ENCODE measurements around the gene RANBP17. TPM values are rescaled to one million over a fixed set of nuclear protein-coding genes. Genes with fewer than 3 reads are reported as not detected.

RANBP17 gene
- total and polyA plus RNA-seq, 7 experiments from 2014 or later = 3.0 TPM; not detected in 6

DNA sequence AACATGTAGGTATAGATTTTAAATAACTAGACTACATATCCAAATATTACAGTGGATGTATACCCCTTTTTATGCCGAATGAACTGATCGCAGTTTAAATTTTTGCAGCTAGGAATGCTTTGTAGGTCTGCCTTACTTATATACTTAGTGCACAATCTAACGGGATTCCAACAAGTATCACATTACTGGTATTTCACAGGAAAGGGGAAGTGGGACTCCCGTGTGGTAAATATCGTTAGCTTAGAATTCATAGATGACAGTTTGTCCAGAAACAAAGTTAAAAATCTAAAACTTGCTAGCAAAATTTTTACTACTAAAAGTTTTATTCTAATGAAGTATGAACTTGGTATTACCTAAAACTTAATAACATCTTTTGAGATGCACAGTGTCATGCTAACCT, 253.7 kb downstream of the RANBP17 start:
- Mint-ChIP-seq H3K9me3 (peaks cover 0 to 22% (median 10%) of the 10 kb centered on the region in 11 donors), H3K4me3 (no peak overlapping the region), H3K4me1 (no peaks in the 10 kb centered on the region), H3K27me3 (peaks cover 0 to 9% (median 0%) of the 10 kb centered on the region in 5 donors), H3K27ac (no peak overlapping the region), H3K36me3 (no peaks in the 10 kb centered on the region)
- ChIA-PET CTCF (no interaction called here), POLR2A (interaction anchor here (0.6 kb wide), 1 partner anchor 1679 kb away, joined by 3 read pairs; no protein-coding TSS in a partner anchor)
- Histone ChIP-seq H3K27me3 (ENCODE audit: control insufficient read depth in 2 of 2, insufficient read depth in 2 of 2, low read length in 2 of 2) (no peaks in the 10 kb centered on the region), H3K36me3 (ENCODE audit: control insufficient read depth in 2 of 3, insufficient read depth in 3 of 3, low read length in 3 of 3) (no peaks in the 10 kb centered on the region), H3K4me3 (ENCODE audit: low read length) (no peak overlapping the region), H3K27ac (ENCODE audit: low read depth, low read length) (no peak overlapping the region), H3K9me3 (ENCODE audit: control insufficient read depth in 2 of 3, low read length in 3 of 3) (no peaks in the 10 kb centered on the region), H3K4me1 (ENCODE audit: control insufficient read depth in 2 of 2, insufficient read depth in 2 of 2, low read length in 2 of 2) (no peaks in the 10 kb centered on the region)
- ATAC-seq (no peak), DNase-seq (no peak)
- intact Hi-C loops (cut with micrococcal nuclease) = no loop called here

GRCh38 chr5:171116719-171117118, 254.9 kb downstream of the RANBP17 start:
- H3K4me3 Mint-ChIP-seq = no peak overlapping the region
- H3K27ac ChIP-seq (ENCODE audit: low read depth, low read length) = no peak overlapping the region
- ATAC-seq (no peak), DNase-seq (no peak)
- no peak overlapping the region for H3K27ac Mint-ChIP-seq
- H3K4me3 ChIP-seq (ENCODE audit: low read length) = no peak overlapping the region
- POLR2A ChIA-PET = no interaction called here
- H3K9me3 ChIP-seq (ENCODE audit: control insufficient read depth in 2 of 3, low read length in 3 of 3) = no peaks in the 10 kb centered on the region
- peaks cover 0 to 9% (median 0%) of the 10 kb centered on the region in 5 donors for H3K27me3 Mint-ChIP-seq
- no peaks in the 10 kb centered on the region for H3K36me3 Mint-ChIP-seq
- H3K4me1 ChIP-seq (ENCODE audit: control insufficient read depth in 2 of 2, insufficient read depth in 2 of 2, low read length in 2 of 2) = no peaks in the 10 kb centered on the region
- H3K27me3 ChIP-seq (ENCODE audit: control insufficient read depth in 2 of 2, insufficient read depth in 2 of 2, low read length in 2 of 2) = no peaks in the 10 kb centered on the region
- H3K36me3 ChIP-seq (ENCODE audit: control insufficient read depth in 2 of 3, insufficient read depth in 3 of 3, low read length in 3 of 3) = no peaks in the 10 kb centered on the region
- H3K4me1 Mint-ChIP-seq = no peaks in the 10 kb centered on the region
- CTCF ChIA-PET = no interaction called here
- intact Hi-C loops (cut with micrococcal nuclease) = no loop called here
- peaks cover 0 to 25% (median 11%) of the 10 kb centered on the region in 11 donors for H3K9me3 Mint-ChIP-seq

GRCh38 chr5:171120986-171121622, 259.3 kb downstream of the RANBP17 start:
- CTCF ChIA-PET = no interaction called here
- no peaks in the 10 kb centered on the region for H3K27me3 ChIP-seq (ENCODE audit: control insufficient read depth in 2 of 2, insufficient read depth in 2 of 2, low read length in 2 of 2)
- Mint-ChIP-seq H3K36me3 (no peaks in the 10 kb centered on the region), H3K27ac (no peak overlapping the region), H3K4me1 (no peaks in the 10 kb centered on the region), H3K27me3 (peaks cover 0 to 11% (median 9%) of the 10 kb centered on the region in 5 donors), H3K4me3 (no peak overlapping the region), H3K9me3 (peaks cover 0 to 28% (median 11%) of the 10 kb centered on the region in 11 donors)
- no peak for ATAC-seq
- no peak overlapping the region for H3K27ac ChIP-seq (ENCODE audit: low read depth, low read length)
- no peak overlapping the region for H3K4me3 ChIP-seq (ENCODE audit: low read length)
- no peak for DNase-seq
- intact Hi-C loops (cut with micrococcal nuclease) = no loop called here
- POLR2A ChIA-PET = no interaction called here
- no peaks in the 10 kb centered on the region for H3K36me3 ChIP-seq (ENCODE audit: control insufficient read depth in 2 of 3, insufficient read depth in 3 of 3, low read length in 3 of 3)
- no peaks in the 10 kb centered on the region for H3K4me1 ChIP-seq (ENCODE audit: control insufficient read depth in 2 of 2, insufficient read depth in 2 of 2, low read length in 2 of 2)
- H3K9me3 ChIP-seq (ENCODE audit: control insufficient read depth in 2 of 3, low read length in 3 of 3) = no peaks in the 10 kb centered on the region

DNA sequence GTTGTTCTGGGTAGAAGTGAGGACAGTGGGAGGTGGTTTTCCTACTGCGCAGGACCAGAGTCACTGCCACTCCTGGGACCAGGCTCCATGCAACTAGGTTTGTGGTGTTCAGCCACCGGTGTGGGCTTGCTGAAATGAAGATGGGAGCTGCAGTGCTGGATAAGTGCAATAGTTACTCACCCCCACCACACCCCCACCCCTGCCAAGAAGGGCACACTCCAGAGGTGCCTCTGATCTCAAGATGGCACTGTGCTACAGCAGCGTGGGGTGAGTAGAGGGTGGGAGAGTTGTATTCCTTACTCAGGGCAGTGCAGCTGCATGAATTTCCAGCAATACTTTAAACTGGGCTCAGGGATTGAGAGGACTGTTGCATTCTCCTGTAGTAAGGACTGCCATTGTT, 259.8 kb downstream of the RANBP17 start:
- Histone ChIP-seq H3K4me1 (ENCODE audit: control insufficient read depth in 2 of 2, insufficient read depth in 2 of 2, low read length in 2 of 2) (no peaks in the 10 kb centered on the region), H3K9me3 (ENCODE audit: control insufficient read depth in 2 of 3, low read length in 3 of 3) (no peaks in the 10 kb centered on the region), H3K4me3 (ENCODE audit: low read length) (no peak overlapping the region), H3K27ac (ENCODE audit: low read depth, low read length) (no peak overlapping the region), H3K36me3 (ENCODE audit: control insufficient read depth in 2 of 3, insufficient read depth in 3 of 3, low read length in 3 of 3) (no peaks in the 10 kb centered on the region), H3K27me3 (ENCODE audit: control insufficient read depth in 2 of 2, insufficient read depth in 2 of 2, low read length in 2 of 2) (no peaks in the 10 kb centered on the region)
- Mint-ChIP-seq H3K4me3 (no peak overlapping the region), H3K4me1 (no peaks in the 10 kb centered on the region), H3K27me3 (peaks cover 0 to 11% (median 9%) of the 10 kb centered on the region in 5 donors), H3K9me3 (peaks cover 0 to 28% (median 11%) of the 10 kb centered on the region in 11 donors), H3K36me3 (no peaks in the 10 kb centered on the region), H3K27ac (no peak overlapping the region)
- no peak for DNase-seq
- intact Hi-C loops (cut with micrococcal nuclease) = no loop called here
- ChIA-PET POLR2A (no interaction called here), CTCF (no interaction called here)
- ATAC-seq = no peak

- CTCF ChIA-PET = no interaction called here
- H3K4me3 Mint-ChIP-seq = no peak overlapping the region
These were observed 260.6 kb downstream of the RANBP17 start for GRCh38 chr5:171122372-171122771.

GRCh38 chr5:171123417-171123816, 261.6 kb downstream of the RANBP17 start:
- Mint-ChIP-seq H3K4me1 (no peaks in the 10 kb centered on the region), H3K27ac (no peak overlapping the region), H3K36me3 (no peaks in the 10 kb centered on the region), H3K4me3 (no peak overlapping the region), H3K9me3 (peaks cover 0 to 25% (median 8%) of the 10 kb centered on the region in 11 donors), H3K27me3 (peaks cover 0 to 11% (median 5%) of the 10 kb centered on the region in 5 donors)
- no peak overlapping the region for H3K4me3 ChIP-seq (ENCODE audit: low read length)
- no peaks in the 10 kb centered on the region for H3K9me3 ChIP-seq (ENCODE audit: control insufficient read depth in 2 of 3, low read length in 3 of 3)
- H3K36me3 ChIP-seq (ENCODE audit: control insufficient read depth in 2 of 3, insufficient read depth in 3 of 3, low read length in 3 of 3) = no peaks in the 10 kb centered on the region
- POLR2A ChIA-PET = no interaction called here
- intact Hi-C loops (cut with micrococcal nuclease) = no loop called here
- no peak overlapping the region for H3K27ac ChIP-seq (ENCODE audit: low read depth, low read length)
- ATAC-seq = no peak
- H3K4me1 ChIP-seq (ENCODE audit: control insufficient read depth in 2 of 2, insufficient read depth in 2 of 2, low read length in 2 of 2) = no peaks in the 10 kb centered on the region
- CTCF ChIA-PET = no interaction called here
- H3K27me3 ChIP-seq (ENCODE audit: control insufficient read depth in 2 of 2, insufficient read depth in 2 of 2, low read length in 2 of 2) = no peaks in the 10 kb centered on the region
- DNase-seq = no peak

More at GRCh38 chr5:171122372-171122771, 260.6 kb downstream of the RANBP17 start:
- Mint-ChIP-seq H3K27me3 (peaks cover 0 to 11% (median 9%) of the 10 kb centered on the region in 5 donors), H3K36me3 (no peaks in the 10 kb centered on the region), H3K9me3 (peaks cover 0 to 28% (median 11%) of the 10 kb centered on the region in 11 donors), H3K27ac (no peak overlapping the region), H3K4me1 (no peaks in the 10 kb centered on the region)
- H3K4me1 ChIP-seq (ENCODE audit: control insufficient read depth in 2 of 2, insufficient read depth in 2 of 2, low read length in 2 of 2) = no peaks in the 10 kb centered on the region
- no peak overlapping the region for H3K27ac ChIP-seq (ENCODE audit: low read depth, low read length)
- no peak overlapping the region for H3K4me3 ChIP-seq (ENCODE audit: low read length)
- no peaks in the 10 kb centered on the region for H3K36me3 ChIP-seq (ENCODE audit: control insufficient read depth in 2 of 3, insufficient read depth in 3 of 3, low read length in 3 of 3)
- POLR2A ChIA-PET = no interaction called here
- H3K27me3 ChIP-seq (ENCODE audit: control insufficient read depth in 2 of 2, insufficient read depth in 2 of 2, low read length in 2 of 2) = no peaks in the 10 kb centered on the region
- intact Hi-C loops (cut with micrococcal nuclease) = no loop called here
- DNase-seq = no peak
- no peaks in the 10 kb centered on the region for H3K9me3 ChIP-seq (ENCODE audit: control insufficient read depth in 2 of 3, low read length in 3 of 3)
- no peak for ATAC-seq

DNA sequence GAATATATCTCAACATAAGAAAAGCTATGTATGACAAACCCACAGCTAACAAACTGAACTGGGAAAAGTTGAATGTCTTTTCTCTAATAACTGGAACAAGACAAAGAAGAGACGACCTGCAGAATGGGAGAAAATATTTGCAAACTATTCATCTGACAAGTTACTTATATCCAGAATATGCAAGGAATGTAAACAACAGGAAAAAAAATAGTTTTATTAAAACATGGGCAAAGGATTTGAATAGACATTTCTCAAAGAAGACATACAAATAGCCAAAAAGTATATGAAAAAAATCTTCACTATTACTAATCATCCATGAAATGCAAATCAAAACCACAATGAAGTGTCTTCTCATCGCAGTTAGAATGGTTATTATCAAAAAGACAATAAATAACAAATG, 265.5 kb downstream of the RANBP17 start:
- Histone ChIP-seq H3K27ac (ENCODE audit: low read depth, low read length) (no peak overlapping the region), H3K4me1 (ENCODE audit: control insufficient read depth in 2 of 2, insufficient read depth in 2 of 2, low read length in 2 of 2) (no peaks in the 10 kb centered on the region), H3K27me3 (ENCODE audit: control insufficient read depth in 2 of 2, insufficient read depth in 2 of 2, low read length in 2 of 2) (no peaks in the 10 kb centered on the region), H3K4me3 (ENCODE audit: low read length) (no peak overlapping the region), H3K36me3 (ENCODE audit: control insufficient read depth in 2 of 3, insufficient read depth in 3 of 3, low read length in 3 of 3) (no peaks in the 10 kb centered on the region), H3K9me3 (ENCODE audit: control insufficient read depth in 2 of 3, low read length in 3 of 3) (no peaks in the 10 kb centered on the region)
- Mint-ChIP-seq H3K27me3 (peaks cover 0 to 11% (median under 1%) of the 10 kb centered on the region in 5 donors), H3K27ac (no peak overlapping the region), H3K36me3 (no peaks in the 10 kb centered on the region), H3K9me3 (peaks cover 0 to 3% (median 0%) of the 10 kb centered on the region in 11 donors), H3K4me3 (no peak overlapping the region), H3K4me1 (no peaks in the 10 kb centered on the region)
- intact Hi-C loops (cut with micrococcal nuclease) = no loop called here
- CTCF ChIA-PET = no interaction called here
- POLR2A ChIA-PET = no interaction called here
- ATAC-seq (no peak), DNase-seq (no peak)

Data from naive thymus-derived CD4-positive, alpha-beta T cell (primary cell).